LHCN-M2 (cell line): ENCODE measurements around the gene SYNGR3. TPM values are rescaled to one million over a fixed set of nuclear protein-coding genes. Genes with fewer than 3 reads are reported as not detected.

Source experiments
- DNase-seq: peaks from one replicate; pipeline ENCODE4 v3.0.0-alpha.2; 2012; ENCODE audit warnings: low read depth
- total RNA-seq: library from RNA; depleted of rRNA; stranded (reverse); fragments of >200 nt; gene quantifications from 2 replicates; pipeline ENCODE4 v1.2.3, GENCODE V29; 2014

Gene SYNGR3
- total RNA-seq, 1 experiment from 2014 or later, result 1.1 TPM

DNA sequence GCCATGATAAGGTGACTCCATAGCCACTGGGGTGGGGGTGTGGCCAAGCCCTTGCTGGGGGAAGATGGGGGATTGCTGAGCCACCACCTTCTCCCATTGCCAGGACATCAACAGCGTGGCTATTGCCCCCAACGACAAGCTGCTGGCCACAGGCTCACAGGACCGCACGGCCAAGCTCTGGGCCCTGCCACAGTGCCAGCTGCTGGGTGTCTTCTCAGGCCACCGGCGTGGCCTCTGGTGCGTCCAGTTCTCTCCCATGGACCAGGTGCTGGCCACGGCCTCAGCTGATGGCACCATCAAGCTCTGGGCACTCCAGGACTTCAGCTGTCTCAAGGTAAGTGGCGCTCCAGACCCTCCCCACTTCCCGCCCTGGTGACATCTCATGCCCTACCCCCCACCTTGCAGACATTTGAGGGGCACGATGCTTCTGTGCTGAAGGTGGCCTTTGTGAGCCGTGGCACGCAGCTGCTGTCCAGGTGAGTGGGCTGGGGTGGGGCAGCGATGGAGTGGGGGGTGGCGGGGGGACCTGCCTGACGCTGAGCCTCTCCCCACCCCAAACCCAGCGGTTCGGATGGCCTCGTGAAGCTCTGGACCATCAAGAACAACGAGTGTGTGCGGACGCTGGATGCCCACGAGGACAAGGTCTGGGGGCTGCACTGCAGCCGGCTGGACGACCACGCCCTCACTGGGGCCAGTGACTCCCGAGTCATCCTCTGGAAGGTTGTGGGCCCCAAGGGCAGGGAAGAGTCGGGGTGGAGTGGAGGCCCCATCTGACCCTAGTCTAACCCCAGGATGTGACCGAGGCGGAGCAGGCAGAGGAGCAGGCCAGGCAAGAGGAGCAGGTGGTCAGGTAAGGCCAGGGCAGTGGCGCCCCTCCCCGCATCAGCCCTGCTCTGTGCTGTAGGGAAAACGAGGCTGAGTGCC lies 12.6 kb upstream of the SYNGR3 start:
- no peak for DNase-seq

DNA sequence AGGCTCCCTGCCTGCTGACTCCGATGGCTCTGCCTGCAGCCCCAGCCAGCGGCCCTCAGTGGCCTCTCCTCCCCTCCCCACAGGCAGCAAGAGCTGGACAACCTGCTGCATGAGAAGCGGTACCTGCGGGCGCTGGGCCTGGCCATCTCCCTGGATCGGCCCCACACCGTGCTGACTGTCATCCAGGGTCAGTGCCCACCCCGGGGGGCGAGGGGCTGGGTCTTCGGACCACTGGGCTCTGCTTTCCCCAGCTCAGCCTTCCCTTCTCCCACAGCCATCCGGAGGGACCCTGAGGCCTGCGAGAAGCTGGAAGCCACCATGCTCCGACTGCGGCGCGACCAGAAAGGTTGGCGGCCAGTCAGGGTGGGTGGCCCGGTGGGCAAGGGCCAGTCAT lies 11.9 kb upstream of the SYNGR3 start:
- no peak for DNase-seq

DNA sequence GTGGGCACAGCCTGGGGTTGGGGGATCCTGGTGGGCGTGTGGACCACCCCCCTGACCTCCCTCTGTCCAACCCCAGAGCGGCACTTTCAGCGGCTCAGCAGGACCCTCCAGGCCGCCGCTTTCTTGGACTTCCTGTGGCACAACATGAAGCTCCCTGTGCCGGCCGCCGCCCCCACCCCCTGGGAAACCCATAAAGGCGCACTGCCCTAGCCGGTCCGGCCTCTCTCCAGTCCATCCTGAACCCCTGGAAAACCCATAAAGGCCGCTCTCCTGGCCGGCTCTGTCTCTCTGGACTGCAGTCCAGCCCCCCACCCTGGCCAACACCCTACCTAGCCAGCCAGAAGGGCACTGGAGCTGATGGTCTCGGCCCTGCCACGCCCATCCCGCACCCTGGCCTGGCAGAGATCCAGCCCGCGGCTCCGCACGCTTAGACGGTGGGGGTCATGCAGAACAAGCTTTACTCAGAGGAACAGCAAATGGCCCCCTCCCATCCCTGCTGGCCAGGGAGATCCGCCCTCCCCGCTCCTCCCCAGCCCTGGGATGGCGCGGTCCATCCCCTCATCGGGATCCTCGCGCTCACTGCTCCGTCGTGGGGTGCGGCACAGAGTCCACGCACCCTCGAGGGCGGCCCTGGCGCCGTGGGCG lies 11.2 kb upstream of the SYNGR3 start:
- DNase-seq, result no peak

DNA sequence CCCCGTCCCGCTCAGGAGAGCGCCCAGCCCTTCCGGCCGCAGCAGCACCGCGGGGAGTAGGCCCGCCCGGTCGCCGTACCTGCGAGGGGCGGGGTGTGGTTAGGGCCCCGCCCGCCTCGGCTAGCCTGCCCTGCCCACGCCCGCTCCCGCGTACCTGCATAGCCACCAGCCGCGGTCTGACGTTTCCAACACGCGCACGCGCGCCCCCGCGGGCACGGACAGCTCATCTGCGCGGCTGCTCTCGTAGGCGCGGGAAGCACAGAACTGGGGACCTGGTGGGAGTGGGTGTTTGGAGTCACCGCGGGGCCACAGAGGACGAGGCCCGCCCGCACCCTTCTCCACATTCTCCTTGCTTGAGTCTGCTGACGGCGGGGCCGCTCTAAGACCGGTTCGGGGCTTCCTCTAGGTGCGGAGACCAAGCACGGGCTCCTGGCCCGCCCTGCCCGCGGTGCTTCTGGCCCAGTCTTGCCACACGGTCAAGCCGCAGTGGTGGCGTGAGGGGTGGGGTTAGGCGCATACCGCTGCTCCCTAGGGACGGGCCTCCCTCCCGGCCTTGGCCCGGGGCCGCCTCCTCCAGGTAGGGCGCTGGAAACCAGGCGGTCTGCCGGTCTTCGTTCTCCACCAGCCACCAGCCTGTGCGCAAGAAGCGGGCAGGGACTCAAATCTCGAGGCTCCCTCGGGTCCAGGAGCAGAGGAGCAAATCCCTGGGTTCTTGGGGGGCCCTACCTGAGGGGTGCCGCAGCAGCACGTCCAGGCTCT lies 10.3 kb upstream of the SYNGR3 start:
- DNase-seq, result no peak

DNA sequence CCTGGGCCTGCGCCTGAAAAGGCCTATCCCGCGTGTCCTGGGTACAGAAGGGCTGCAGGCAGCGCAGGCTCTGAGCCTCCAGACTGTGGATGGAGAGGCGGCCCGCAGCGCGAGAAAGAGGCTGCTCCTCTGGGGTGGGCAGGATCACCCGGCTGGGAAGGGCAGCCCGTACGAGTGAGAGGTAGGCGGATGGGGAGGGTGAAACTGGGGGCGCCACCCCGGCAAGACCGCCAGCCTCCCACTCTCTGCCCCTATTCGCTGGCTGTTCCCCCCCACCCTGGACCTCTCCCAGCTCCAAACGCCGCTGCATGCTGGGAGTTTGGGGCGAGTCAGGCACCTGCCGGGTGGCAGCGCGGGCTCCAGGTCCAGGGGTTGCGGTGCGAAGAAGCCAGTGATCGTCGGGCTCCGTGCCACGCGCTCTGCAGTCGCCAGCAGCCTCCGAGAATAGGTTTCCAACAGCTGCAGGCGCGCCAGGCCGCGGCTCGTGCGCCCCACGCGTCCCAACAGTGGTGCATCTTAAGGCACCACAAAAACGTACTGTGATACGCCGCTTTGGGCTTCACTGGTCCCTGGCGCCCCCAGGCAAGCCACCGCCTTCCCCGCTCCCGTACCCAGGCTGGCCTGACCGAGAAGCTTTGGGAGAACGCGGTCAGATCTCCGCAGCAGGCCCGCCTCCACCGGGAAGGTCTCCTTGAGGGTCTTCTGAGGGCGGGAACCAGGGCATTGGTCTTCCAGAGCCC lies 9.6 kb upstream of the SYNGR3 start:
- DNase-seq, result no peak

DNA sequence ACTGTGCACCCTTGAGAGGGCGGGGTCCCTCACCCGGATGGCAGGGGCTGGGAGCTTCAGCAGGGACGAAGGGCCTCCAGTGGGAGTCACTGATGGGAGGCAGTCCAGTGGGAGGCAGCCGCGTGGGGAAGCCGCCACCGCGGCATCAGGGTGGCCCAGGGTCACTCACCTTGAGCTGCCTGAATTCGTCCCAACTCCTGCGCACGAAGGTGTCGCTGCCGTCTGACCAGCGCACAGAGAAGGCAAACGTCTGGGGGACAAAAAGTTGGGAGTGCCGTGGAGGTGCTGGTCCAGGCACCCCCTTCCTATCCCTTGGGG lies 9.0 kb upstream of the SYNGR3 start:
- DNase-seq, result no peak

DNA sequence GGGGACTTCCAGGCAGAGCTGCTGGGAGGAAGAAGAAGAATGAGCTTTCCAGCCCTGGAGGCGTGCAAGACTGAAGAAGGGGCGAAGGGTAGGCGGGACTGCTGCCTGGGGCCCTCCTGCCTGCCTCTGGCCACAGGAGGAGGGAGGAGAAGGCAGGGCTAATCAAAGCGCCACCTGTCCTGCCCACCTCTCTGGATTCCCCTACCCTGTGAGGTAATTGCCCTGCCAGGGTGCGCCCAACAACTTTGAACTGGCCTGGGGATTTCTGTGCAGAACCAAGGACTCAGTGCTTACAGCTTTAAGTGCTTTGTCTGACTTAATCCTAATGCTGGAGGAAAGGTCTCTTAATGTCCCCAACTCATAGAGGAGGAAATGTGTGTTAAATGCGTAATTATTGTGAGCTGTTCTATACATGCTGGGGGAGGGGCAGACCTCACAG lies 8.4 kb upstream of the SYNGR3 start, which contains the start of gene NOXO1:
NOXO1 (minus strand) TSS at position 72 of the 439 bp plus-strand sequence. CDS start 290 bp downstream, outside the sequence.
- DNase-seq, result no peak

DNA sequence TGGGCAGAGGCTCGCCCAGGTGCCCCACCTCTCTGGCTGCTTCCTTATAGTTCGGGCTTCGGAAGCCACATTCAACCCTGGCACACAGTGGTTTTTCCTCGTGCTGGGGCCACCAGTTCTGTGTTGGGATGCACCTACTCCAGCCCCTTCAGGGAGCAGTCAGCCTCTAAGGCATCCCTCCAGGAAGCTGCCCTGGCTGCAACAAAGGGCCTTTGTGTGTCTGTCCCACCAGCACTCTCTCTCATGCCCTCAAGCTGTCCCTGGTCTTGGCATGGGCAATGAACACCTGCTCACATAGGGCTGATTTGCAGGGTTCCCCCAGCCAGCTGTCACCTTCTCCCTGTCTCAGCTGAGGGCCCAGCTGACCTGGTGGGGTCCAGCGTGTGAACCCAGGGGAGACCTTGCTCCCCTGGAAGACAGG lies 7.7 kb upstream of the SYNGR3 start:
- DNase-seq, result peak; percentile 43

DNA sequence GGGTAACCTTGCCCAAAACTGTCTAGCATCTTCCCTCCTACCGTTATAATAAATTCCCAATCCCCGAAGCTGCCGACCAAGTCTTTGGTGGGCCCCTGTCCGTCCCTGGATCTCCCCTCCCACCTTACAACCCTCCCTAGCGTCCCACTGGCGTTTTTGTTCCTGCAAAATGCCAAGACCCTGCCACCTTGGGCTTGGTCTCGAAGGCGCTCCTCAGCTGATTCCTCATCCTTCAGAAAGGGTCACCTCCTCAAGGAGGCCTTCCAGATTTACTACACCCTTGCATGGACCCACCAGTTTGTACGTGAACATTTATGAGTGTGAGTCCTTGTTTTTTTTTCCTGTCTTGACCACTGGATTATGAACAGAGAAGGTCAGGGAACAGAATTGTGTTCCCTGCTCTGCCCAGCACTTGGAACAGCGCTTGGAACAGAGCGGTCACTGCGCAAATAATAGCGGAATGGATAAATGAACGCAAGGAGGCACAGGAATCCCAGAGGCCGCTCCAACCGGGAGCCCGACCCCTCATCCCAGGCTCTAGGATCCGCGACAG lies 6.7 kb upstream of the SYNGR3 start:
- no peak for DNase-seq

DNA sequence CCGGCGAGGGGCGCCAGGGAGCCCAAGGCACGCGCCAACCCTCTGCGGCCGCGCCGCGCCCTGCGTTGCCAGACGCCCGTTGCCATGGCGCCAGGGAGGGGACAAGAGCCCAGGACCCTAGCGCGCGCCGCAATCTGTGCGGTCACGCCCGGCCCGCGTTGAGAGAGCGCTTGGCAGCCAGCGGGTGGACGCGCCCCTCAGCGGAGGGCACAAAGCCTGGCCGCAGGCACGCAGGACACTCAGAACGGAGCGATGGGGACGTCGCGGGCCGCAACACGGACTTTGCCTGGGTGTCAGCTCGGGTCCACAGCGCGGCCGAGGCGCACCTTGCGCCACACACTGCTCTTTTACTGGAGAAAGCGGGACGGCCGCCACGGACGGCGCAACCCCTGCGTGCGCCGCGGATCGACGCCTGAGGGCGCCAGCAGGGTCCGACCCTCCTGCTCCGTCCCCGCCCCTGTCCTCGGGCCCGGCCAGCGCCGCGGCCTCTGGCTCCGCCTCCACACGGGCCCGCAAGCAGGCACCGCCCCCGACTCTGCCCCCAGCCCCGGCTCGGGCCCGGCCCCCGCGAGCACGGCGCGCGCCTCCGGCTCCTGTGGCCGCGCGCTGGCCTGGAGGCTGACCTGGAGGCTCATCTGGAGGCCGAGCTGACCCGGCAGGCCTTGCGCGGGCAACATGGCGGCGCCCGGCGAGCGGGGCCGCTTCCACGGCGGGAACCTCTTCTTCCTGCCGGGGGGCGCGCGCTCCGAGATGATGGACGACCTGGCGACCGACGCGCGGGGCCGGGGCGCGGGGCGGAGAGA lies 6.0 kb upstream of the SYNGR3 start, which contains the start of gene GFER:
GFER (plus strand) TSS at position 650 of the 803 bp plus-strand sequence; CDS start at position 676, 26 bp downstream.
- peak; percentile 91 for DNase-seq

DNA sequence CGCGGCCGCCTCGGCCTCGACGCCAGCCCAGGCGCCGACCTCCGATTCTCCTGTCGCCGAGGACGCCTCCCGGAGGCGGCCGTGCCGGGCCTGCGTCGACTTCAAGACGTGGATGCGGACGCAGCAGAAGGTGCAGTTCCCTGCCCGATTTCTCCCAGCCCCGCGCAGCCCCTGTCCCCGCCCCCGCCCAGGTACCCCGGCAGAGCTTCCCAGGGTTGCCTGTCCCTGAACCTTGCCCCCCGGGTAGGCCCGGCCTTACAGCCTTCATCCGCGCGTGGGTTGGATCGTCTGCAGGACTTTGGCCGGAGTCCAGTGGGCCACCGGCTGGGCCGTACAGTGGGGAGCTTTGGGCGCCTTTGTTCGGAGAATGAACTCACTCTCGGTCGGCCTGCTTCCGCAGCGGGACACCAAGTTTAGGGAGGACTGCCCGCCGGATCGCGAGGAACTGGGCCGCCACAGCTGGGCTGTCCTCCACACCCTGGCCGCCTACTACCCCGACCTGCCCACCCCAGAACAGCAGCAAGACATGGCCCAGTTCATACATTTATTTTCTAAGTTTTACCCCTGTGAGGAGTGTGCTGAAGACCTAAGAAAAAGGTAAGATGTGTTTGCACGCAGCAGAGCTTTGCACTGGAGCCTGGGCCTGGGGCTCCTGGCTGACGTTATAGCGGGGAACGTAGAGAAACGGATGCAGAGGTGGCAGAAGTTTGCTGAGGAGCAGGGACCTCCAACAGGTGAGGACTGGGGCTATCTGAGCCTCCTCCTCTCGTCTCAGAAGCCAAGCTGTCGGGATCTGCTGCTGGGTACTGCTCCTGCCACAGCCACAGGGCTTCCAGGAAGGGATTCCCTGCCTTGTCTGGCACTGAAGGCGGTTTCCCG lies 5.2 kb upstream of the SYNGR3 start:
- no peak for DNase-seq

DNA sequence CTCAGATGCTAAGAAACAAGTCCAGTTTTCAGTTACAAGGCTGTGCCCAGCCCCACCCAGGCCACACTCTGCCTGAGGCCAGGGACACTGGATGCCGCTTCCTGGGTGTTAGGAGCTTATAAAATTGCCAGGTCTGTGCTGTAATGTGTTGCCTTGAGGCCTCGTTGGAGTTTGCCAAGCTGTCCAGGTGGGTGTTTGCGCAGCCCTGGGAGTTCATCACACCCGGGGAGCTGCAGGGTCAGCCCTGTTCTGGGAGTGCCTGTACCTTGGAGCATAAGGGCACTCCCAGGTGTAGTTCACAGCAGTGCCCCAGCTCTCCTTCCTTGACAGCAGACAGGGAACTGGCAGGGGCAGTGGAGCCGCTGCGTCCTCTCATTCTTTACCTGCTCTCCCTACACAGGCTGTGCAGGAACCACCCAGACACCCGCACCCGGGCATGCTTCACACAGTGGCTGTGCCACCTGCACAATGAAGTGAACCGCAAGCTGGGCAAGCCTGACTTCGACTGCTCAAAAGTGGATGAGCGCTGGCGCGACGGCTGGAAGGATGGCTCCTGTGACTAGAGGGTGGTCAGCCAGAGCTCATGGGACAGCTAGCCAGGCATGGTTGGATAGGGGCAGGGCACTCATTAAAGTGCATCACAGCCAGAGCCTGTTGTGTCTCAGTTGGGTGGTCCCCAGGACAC lies 4.2 kb upstream of the SYNGR3 start:
- no peak for DNase-seq

DNA sequence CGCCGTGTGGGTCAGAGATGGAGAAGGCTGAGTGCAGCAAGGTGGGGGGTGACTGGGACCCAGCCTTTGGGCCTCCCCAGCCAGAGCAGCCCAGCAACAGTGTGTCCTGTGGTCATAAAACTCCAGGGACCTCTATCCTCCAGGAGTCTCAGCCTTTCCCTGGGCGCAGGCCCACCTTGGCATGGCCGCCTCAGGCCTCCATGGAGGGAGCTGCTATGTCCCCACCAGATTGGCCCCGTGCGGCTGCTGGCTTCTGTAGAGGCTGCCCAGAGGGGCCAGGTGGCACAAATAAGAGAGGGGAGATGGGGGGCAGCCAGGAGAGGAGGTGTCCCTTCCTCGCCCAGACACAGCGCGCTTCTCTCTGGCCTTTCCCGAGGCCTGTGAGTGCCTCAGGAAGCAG lies 2.6 kb upstream of the SYNGR3 start:
- DNase-seq, result no peak

DNA sequence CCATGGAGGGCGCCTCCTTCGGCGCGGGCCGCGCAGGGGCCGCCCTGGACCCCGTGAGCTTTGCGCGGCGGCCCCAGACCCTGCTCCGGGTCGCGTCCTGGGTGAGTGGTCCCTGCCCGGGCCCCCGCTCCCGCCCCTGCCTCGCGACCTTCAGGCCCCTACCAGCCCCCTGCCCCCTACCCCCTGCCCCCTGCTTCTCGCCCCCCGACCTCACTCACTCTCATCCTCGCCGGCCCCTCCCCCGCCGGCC lies 256 bp downstream of the SYNGR3 start:
- DNase-seq, result no peak

DNA sequence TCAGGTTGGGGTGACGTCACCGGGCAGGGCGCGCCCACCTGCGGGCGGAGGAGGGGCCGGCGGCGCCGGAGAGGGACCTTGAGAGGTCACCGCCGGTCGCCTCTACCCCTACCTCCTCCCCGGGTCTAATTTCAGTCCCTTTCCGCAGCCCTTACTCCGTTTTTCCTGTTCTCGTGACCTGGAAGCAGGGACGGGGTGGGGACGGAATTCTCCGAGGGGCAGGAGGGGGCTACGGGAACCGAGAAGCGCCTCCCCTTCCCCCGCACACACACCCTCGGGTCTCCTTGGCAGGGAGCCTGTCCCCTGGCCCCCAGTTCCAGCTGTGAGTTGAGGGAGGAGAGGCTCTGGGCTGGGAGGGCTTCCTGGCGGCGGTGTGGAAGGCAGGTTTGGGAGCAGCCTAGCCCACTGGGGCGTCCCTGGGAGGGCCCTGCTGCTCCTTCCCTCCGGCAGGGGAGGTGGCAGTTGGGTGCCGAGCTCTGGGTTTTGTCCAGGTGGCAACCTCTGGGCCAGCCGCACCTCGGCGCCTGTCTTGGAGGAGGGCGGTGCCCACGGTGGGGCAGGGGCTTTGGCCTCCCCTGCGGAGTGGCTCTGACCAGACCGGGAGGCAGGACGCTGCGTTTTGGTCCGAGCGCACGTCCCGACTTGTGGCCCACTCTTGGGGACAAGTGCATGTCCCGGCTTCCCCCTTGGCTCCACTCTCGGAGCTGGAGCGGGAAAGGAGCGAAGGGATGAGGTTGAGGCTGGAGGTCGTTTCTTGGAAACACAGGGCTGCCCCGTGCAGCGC lies 773 bp downstream of the SYNGR3 start:
- no peak for DNase-seq

DNA sequence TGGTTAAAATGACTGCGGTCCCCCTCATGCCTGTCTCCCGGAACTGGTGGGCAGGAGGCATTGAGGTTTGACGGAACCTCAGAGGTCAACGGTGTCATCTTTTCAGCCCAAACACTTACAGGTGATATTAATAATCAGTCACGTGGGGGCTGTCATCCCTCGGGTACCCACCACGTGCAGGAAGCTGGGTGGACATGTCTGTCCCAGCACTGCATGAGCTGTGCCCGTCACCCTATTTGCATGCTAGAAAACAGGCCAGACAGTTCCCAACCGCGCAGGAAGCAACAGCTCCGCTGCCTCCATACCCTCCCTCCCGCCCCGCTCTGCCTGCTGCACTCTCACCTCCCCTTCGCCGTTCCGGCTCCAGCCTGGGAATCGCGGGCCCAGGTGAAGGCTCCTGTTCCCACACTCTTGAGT lies 1.4 kb downstream of the SYNGR3 start:
- no peak for DNase-seq

DNA sequence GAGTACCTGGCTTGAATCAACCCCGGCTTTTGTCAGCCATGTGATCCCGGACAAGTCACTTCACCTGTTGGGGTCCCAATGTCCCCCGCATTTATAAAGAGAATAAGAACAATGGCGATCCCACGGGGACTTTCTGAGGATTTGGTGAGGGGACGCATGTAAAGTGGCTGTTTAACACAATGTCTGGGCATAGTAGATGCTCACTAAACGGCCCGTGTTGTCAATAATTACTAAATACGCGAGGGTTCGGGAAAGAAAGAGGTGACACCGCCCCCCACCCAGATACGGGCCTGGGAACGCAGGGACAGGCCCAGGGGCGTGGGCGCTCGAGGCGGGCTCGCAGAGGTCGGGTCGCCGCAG lies 1.8 kb downstream of the SYNGR3 start:
- DNase-seq, result no peak
